ENCODE measurements around the gene MATN3. TPM values are rescaled to one million over a fixed set of nuclear protein-coding genes. Genes with fewer than 3 reads are reported as not detected.
A peak's percentile ranks its signal among the peaks of the same experiment; 100 is the strongest.

MATN3 gene
- total RNA-seq, 2 experiments from 2014 or later: not detected

- Histone ChIP-seq H4K20me1 (ENCODE audit: insufficient read depth, low read length) (no peaks in the 10 kb centered on the region), H3K9me2 (ENCODE audit: insufficient read depth, low read length) (no peaks in the 10 kb centered on the region), H3K9me3 (ENCODE audit: low read length) (no peaks in the 10 kb centered on the region), H3K36me3 (ENCODE audit: insufficient read depth, low read length) (no peaks in the 10 kb centered on the region), H3K27ac (ENCODE audit: low read depth, low read length, poor library complexity, severe bottlenecking) (no peak overlapping the region), H3K4me2 (ENCODE audit: low read length) (no peak overlapping the region), H2AFZ (ENCODE audit: low read length) (no peak overlapping the region), H3K79me2 (ENCODE audit: insufficient read depth, low read depth, low read length) (no peaks in the 10 kb centered on the region), H3K4me3 (ENCODE audit: low read depth, low read length, poor library complexity, severe bottlenecking) (no peak overlapping the region), H3K4me1 (ENCODE audit: insufficient read depth, low read length, poor library complexity, severe bottlenecking) (no peaks in the 10 kb centered on the region)
- ChIA-PET CTCF (ENCODE audit: unreplicated experiment) (no interaction called here), POLR2A (interaction anchor here (1.0 kb wide), 1 partner anchor 10 kb away, joined by 3 read pairs; no protein-coding TSS in a partner anchor)
- TF ChIP-seq EZH2phosphoT487 (IDR thresholded peaks at IDR 0.05; ENCODE audit: borderline replicate concordance, low read depth, low read length) (no peak), CTCF (conservative IDR thresholded peaks at IDR 0.05; ENCODE audit: low read length) (no peak)
- intact Hi-C loops (cut with micrococcal nuclease; ENCODE audit: unreplicated experiment): no loop called here
- DNase-seq (ENCODE audit: low spot score): no peak
- BruUV-seq (replicated peaks): no TSS peak
Observed at GRCh38 chr2:19991895-19992294, 20.6 kb downstream of the MATN3 start.

- H3K9me2 ChIP-seq (ENCODE audit: insufficient read depth, low read length): no peaks in the 10 kb centered on the region
- TF ChIP-seq EZH2phosphoT487 (IDR thresholded peaks at IDR 0.05; ENCODE audit: borderline replicate concordance, low read depth, low read length) (no peak), CTCF (conservative IDR thresholded peaks at IDR 0.05; ENCODE audit: low read length) (no peak)
- peak overlapping the region; percentile 51; the same call in 1 of the 2 replicates for H3K4me2 ChIP-seq (ENCODE audit: low read length)
- no peaks in the 10 kb centered on the region for H3K36me3 ChIP-seq (ENCODE audit: insufficient read depth, low read length)
- H4K20me1 ChIP-seq (ENCODE audit: insufficient read depth, low read length): no peaks in the 10 kb centered on the region
- BruUV-seq (replicated peaks): no TSS peak
- H3K9me3 ChIP-seq (ENCODE audit: low read length): no peaks in the 10 kb centered on the region
- intact Hi-C loops (cut with micrococcal nuclease; ENCODE audit: unreplicated experiment): no loop called here
- H3K4me3 ChIP-seq (ENCODE audit: low read depth, low read length, poor library complexity, severe bottlenecking): no peak overlapping the region
- H3K79me2 ChIP-seq (ENCODE audit: insufficient read depth, low read depth, low read length): no peaks in the 10 kb centered on the region
- POLR2A ChIA-PET: no interaction called here
- H3K4me1 ChIP-seq (ENCODE audit: insufficient read depth, low read length, poor library complexity, severe bottlenecking): no peaks in the 10 kb centered on the region
- no peak overlapping the region for H2AFZ ChIP-seq (ENCODE audit: low read length)
- DNase-seq (ENCODE audit: low spot score): no peak
- CTCF ChIA-PET (ENCODE audit: unreplicated experiment): no interaction called here
- H3K27ac ChIP-seq (ENCODE audit: low read depth, low read length, poor library complexity, severe bottlenecking): no peak overlapping the region
Observed at GRCh38 chr2:19990416-19990728, 22.1 kb downstream of the MATN3 start.

- no peak for DNase-seq (ENCODE audit: low spot score)
- no peaks in the 10 kb centered on the region for H3K79me2 ChIP-seq (ENCODE audit: insufficient read depth, low read depth, low read length)
- H3K4me3 ChIP-seq (ENCODE audit: low read depth, low read length, poor library complexity, severe bottlenecking): no peak within 1 kb of the TSS
- H3K4me2 ChIP-seq (ENCODE audit: low read length): peak within 1 kb of the TSS; percentile 51; the same call in 1 of the 2 replicates
- ChIA-PET CTCF (ENCODE audit: unreplicated experiment) (no interaction called here), POLR2A (interaction anchor here (0.5 to 0.9 kb wide), 3 partner anchors 17 to 1430 kb away, joined by 3 read pairs; partner anchors contain the start of gene RDH14)
- intact Hi-C loops (cut with micrococcal nuclease; ENCODE audit: unreplicated experiment): no loop called here
- no peak for TF ChIP-seq CTCF (conservative IDR thresholded peaks at IDR 0.05; ENCODE audit: low read length)
- TF ChIP-seq EZH2phosphoT487 (IDR thresholded peaks at IDR 0.05; ENCODE audit: borderline replicate concordance, low read depth, low read length): no peak
- no peaks in the 10 kb centered on the region for H3K36me3 ChIP-seq (ENCODE audit: insufficient read depth, low read length)
- no peak within 1 kb of the TSS for H2AFZ ChIP-seq (ENCODE audit: low read length)
- no TSS peak for BruUV-seq (replicated peaks)
- H3K27ac ChIP-seq (ENCODE audit: low read depth, low read length, poor library complexity, severe bottlenecking): no peak within 1 kb of the TSS
- no peaks in the 10 kb centered on the region for H3K9me3 ChIP-seq (ENCODE audit: low read length)
- H3K4me1 ChIP-seq (ENCODE audit: insufficient read depth, low read length, poor library complexity, severe bottlenecking): no peaks in the 10 kb centered on the region
- H3K9me2 ChIP-seq (ENCODE audit: insufficient read depth, low read length): no peaks in the 10 kb centered on the region
- H4K20me1 ChIP-seq (ENCODE audit: insufficient read depth, low read length): no peaks in the 10 kb centered on the region
Observed at GRCh38 chr2:19989667-19990415, 22.6 kb downstream of the MATN3 start, which contains the start of gene WDR35. WDR35 (minus strand) TSS chr2:19990105; CDS start chr2:19990015, 90 bp downstream.
